Stimulated activated CD8-positive, alpha-beta memory T cell treated with anti-CD3 and anti-CD28 coated beads, Interleukin-7, amount 100 ng/mL, for 4 hours (primary cell): ENCODE data around the gene NRXN3.

Experiments used
- DNase-seq, 2 donors: peaks; one replicate each; pipeline ENCODE4 v3.0.0-alpha.2; 2020; ENCODE audit warnings: low read depth in 2 of 2

Gene NRXN3

DNA sequence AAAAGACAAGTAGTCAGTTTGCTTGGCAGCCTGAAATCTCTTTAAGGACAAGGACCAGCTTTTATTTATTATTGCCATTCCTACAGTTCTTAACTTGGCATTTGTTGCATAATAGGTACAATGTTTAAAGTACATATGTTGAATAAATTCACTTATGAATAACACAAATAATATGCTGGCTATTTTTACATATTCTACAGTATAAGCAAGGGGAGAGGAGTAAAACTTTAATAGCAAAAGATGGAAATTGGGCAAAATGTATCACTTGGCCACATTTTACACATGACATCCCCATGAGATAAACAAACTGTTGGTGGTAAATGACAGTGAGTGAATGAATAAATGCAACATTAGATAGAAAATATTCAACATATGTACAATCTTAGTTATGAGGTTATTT, 1708.1 kb downstream of the NRXN3 start:
- DNase-seq = no peak

DNA sequence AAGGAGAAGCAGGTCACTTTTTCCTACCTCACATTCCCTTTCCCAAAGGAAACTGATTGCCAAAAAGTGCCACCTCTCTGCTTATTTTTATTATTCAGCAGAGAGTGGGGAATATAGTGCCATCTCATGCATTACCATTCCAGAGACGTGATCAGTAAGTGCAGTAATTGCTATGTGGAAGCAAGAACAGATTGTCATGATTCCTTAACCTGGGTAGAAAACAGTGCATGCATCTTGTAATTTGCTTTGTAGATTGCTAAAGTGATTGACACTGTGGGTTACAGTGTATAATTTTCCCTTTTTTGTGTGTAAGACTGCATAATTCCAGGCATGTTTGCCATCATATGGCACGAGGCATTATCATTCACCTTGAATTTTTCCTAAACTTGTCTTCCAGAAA, 1708.6 kb downstream of the NRXN3 start:
- no peak for DNase-seq

DNA sequence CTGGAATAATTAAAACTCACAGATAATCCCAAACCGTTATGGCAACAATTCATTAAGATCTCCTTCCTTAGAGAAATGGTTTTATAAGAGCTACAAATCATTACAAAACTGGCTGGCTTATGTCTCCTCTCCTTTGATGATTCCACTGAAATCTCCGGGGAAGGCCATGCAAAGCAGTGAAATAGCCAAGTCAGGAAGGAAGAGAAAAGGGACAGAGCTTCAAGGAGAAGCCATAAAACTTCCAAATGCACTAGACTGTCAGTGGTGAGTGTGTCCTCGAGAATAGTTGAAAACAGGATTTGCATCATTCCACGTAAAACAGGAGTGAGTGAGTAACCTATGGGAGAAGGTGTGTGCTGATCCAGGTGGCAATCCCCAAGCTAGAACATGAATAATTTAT, 1711.1 kb downstream of the NRXN3 start:
- no peak for DNase-seq

DNA sequence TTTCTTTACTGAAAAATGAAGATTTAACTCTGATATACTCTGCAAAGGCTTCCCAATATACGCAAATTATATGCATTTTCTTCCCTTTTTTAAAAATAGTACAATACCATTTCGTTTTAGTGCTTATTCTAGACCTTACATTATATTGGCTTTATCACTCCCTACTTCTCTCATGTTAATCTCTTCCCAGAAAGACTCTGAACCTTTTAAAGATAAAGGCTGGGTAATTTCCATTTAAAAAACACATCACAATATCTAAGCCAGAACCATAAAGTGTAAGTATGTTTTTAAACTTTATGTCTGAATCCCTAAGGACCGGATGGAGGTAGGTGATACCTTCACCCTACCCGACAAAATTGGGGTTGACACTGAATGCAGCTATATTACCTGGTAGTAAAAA, 1720.4 kb downstream of the NRXN3 start:
- DNase-seq = no peak

DNA sequence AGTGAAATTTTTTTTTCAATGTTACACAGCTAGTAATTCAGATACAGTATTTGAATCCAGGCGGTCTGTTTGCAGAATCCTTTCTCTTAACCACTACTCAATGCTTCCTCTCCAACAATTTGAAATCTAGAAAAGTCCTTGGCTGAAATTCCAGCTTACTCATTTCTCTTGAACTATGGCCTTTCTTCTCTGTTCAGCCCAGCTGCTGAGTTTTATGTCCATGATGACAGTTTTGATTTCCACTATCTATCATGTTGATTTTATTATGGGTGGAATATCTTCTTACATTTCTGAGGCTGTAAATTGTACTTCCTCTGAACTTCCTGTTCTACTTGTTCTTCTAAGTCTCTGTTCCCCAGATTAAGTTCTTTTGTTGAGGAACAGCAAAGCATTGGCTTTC, 1725.8 kb downstream of the NRXN3 start:
- no peak for DNase-seq

DNA sequence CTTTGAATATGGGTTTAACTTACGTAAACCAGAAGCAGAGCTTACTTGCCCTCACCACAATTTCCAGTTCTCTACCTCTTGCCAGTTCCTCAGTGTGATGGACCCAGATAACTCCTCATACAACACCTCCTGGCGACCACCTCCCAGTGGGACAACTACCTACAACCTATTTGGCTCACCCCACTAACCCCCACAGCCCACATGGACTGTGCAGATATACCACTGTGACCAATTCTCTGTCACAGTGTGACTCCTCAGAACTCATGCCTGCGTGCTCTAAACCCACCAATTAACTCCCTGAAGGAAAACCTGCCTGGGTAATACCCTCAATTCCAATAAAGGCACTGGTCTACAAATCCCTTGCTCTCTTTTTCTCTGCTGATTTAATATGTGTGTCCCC, 1729.4 kb downstream of the NRXN3 start:
- DNase-seq = no peak

DNA sequence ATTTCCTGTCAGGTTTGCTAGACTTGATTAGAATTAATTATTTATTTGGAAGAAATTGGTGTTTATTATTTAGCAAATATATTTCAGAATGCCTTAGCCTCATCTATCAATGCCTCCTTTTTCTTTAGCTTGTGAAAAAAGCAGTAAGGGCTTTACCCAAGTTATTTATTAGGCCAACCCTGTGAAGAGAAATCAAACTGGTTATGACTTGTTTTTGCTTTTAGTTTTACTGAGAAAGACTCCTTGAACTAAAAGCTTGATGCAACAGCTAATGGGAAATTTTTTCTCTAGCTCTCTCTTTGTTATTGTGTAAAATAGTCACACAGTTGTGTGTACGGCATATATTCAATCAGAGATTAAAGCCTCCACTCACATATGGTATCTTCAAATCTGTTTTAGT, 1734.3 kb downstream of the NRXN3 start:
- DNase-seq = no peak

DNA sequence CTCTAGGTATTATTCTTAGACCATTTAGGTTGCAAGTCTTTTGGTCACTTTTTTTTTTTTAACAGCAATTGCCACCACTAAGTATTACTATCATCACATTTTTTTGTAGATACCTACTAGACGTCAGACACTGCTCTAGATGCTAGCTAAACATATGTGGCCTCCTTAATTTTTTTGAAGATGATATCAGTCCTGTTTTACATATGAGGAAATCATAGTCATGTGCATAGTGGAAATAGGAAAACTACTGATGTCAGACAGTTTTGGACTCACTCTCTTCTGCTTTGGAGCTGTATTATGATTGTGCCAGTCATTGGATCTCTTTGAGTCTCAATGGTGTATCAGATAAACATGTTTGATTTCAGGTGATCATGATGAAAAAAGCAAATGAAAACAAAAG, 1736.8 kb downstream of the NRXN3 start:
- no peak for DNase-seq

DNA sequence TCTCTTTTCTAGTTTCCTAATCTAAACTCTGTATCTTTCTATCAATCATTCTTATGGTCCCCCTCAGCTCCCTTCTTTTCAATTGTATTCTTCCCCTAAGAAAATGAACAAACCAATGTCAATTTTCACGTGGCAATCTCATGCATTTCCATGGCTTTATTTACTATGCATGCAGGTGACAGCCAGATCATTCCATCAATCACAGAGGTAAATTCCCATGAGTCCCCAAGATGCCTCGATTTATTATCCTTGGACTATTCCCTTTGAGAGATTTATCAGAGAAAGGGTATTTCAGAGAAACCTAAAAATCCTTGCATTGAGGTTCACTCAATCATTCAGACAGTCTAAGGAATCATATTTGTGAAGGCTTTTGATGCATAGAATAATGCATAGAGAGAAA, 1739.9 kb downstream of the NRXN3 start:
- no peak for DNase-seq

DNA sequence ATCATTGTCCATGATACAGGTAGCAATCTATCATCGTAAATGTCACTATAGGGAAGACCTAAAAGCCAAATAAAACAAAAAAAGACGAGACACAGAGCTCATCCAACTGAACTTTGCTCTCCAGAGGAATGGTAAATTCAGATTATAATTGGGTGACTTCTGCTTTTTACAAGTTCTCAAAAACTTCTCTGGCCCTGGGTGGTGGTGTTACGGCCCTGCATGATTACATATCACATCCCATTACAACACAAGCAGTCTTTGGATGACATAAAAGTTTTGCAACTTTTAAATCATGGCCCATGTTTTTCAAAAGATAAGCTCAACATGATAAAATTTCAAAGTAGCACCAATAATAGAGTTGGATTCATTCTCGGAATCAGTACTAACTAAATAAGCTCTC, 1741.6 kb downstream of the NRXN3 start:
- DNase-seq = no peak

DNA sequence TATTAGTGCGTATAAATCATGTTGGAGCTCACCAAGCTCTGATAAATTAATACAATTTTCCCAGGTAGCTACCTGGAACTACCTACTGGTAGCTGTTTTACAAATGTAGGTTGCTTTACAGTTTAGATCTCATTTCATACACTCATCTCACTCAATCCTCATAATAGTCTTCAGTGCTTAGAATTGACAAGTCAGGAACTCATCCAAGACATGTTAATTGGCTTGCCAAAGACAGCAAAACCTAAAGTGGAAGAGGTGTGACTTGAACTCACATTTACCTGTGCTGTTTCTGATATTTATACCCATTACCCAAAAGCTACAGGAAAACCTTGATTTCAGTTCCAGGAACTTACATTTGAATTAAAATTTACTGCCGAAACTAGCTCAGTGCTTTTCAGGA, 1744.4 kb downstream of the NRXN3 start:
- DNase-seq = no peak

DNA sequence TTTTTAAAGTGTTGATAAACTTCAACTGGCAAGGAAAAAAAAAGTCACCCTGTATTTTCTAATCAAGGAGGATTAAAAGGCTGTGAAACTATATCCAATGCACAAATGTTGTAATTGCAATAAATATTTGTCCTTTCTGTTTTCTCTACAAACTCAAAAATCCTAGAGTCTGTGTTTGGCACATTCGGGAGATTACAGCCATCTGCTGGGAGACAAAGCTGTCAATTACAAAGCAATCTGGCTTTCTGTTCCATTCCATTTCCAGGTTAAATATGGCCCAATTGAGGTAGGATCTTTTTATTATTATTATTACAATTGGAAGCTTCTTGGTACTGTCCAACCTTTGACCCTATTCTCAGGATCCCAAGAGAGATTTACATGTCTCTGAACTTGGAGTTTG, 1745.2 kb downstream of the NRXN3 start:
- DNase-seq = no peak

DNA sequence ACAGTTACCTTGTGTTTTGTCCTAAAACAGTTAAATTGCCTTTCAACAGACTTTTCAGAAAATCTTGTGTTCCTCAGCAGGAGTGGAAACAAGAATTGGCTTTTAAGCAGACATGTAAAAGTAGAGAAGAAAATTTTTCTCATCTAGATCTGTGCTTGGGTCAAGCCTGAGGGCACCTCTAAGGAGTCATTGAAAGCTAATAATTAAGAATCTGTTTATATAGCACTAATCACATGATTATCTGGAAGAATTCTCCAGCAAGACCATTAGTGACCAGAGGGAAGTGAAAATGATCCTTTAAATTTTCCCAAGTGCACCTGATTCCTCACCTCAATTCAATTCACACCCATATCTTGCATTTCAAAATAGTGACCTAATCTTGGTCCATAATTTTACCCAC, 1746.1 kb downstream of the NRXN3 start:
- no peak for DNase-seq

DNA sequence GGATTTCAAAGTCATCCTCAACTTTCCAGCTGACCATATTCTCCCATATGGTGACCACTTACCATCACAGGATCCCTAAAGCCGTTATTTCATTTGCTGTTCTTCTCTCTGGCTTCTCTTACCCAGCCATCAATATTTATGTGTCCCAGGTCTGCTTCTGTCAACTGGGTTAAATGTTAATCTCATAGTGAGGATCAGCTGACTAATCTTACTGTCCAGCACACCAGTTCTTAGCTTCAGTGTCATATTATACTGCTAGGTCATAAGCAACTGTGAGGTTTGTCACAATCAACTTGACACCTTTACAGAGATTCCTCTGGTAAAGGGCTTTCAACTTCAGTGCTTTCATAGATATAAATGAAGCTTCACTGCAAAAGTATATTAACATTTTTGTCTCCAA, 1746.7 kb downstream of the NRXN3 start:
- DNase-seq = no peak
